VCaP (cell line): ENCODE data around the gene ADGRA3.

ENCODE experiments used
- H3K27ac ChIP-seq: fragments of 450-650 bp; 2 replicates; pipeline ENCODE4 v1.5.1; 2017
- TF ChIP-seq, protein P1 (sequence below): fragments of 450-650 bp; conservative IDR thresholded peaks from 2 replicates; pipeline ENCODE4 v1.5.1; 2017; ENCODE audit warnings: mild to moderate bottlenecking, moderate library complexity

The ADGRA3 gene, protein sequence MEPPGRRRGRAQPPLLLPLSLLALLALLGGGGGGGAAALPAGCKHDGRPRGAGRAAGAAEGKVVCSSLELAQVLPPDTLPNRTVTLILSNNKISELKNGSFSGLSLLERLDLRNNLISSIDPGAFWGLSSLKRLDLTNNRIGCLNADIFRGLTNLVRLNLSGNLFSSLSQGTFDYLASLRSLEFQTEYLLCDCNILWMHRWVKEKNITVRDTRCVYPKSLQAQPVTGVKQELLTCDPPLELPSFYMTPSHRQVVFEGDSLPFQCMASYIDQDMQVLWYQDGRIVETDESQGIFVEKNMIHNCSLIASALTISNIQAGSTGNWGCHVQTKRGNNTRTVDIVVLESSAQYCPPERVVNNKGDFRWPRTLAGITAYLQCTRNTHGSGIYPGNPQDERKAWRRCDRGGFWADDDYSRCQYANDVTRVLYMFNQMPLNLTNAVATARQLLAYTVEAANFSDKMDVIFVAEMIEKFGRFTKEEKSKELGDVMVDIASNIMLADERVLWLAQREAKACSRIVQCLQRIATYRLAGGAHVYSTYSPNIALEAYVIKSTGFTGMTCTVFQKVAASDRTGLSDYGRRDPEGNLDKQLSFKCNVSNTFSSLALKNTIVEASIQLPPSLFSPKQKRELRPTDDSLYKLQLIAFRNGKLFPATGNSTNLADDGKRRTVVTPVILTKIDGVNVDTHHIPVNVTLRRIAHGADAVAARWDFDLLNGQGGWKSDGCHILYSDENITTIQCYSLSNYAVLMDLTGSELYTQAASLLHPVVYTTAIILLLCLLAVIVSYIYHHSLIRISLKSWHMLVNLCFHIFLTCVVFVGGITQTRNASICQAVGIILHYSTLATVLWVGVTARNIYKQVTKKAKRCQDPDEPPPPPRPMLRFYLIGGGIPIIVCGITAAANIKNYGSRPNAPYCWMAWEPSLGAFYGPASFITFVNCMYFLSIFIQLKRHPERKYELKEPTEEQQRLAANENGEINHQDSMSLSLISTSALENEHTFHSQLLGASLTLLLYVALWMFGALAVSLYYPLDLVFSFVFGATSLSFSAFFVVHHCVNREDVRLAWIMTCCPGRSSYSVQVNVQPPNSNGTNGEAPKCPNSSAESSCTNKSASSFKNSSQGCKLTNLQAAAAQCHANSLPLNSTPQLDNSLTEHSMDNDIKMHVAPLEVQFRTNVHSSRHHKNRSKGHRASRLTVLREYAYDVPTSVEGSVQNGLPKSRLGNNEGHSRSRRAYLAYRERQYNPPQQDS (N-terminal part only)

GRCh38 chr4:22515888-22516541 lies at the start of gene ADGRA3:
Gene ADGRA3 (minus strand): TSS chr4:22516066. CDS start chr4:22515784, 282 bp downstream.
- TF ChIP-seq, protein P1, sequence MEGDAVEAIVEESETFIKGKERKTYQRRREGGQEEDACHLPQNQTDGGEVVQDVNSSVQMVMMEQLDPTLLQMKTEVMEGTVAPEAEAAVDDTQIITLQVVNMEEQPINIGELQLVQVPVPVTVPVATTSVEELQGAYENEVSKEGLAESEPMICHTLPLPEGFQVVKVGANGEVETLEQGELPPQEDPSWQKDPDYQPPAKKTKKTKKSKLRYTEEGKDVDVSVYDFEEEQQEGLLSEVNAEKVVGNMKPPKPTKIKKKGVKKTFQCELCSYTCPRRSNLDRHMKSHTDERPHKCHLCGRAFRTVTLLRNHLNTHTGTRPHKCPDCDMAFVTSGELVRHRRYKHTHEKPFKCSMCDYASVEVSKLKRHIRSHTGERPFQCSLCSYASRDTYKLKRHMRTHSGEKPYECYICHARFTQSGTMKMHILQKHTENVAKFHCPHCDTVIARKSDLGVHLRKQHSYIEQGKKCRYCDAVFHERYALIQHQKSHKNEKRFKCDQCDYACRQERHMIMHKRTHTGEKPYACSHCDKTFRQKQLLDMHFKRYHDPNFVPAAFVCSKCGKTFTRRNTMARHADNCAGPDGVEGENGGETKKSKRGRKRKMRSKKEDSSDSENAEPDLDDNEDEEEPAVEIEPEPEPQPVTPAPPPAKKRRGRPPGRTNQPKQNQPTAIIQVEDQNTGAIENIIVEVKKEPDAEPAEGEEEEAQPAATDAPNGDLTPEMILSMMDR: no peak
- H3K27ac ChIP-seq: peak within 1 kb of the TSS; percentile 88

GRCh38 chr4:22556495-22556894 lies 40.6 kb upstream of the ADGRA3 start:
- TF ChIP-seq, protein P1: no peak
- H3K27ac ChIP-seq: no peak overlapping the region

DNA sequence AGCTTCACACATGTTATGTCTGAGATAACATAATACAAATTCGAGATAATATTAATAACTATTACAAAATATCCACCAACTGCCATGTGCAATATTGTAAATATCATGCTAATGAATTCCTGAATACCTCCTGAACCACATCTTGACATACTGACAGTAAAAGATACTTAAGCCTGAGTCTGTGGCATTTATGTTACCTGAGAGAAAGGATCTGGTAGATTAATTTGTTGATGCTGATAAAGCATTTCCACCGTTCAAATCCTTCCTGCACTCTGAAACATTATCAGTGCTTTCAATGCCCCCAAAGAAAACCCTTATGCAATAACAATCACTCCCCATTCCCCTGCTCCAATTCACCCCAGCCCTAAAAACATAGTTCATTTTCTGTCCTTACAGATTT lies 38.8 kb upstream of the ADGRA3 start:
- TF ChIP-seq, protein P1: no peak
- no peak overlapping the region for H3K27ac ChIP-seq

DNA sequence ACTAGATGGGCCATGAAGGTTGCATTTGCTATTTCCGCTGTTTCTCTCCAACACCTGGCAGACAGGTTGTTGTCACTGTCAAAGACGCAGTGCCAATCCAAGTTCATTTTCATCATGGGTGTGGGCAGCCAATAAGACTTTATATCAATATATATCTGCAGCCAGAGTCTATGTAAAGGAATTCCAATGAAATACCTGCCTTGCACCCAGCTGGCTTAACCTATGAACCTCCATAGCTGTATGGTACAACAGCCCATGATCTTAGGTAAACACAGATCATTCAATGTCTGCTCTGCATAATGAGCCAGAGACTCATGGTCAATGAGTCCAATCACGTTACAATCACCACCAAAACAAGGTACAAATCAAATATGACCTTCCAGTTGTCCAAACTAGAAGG lies 37.7 kb upstream of the ADGRA3 start:
- TF ChIP-seq, protein P1: no peak
- no peak overlapping the region for H3K27ac ChIP-seq

DNA sequence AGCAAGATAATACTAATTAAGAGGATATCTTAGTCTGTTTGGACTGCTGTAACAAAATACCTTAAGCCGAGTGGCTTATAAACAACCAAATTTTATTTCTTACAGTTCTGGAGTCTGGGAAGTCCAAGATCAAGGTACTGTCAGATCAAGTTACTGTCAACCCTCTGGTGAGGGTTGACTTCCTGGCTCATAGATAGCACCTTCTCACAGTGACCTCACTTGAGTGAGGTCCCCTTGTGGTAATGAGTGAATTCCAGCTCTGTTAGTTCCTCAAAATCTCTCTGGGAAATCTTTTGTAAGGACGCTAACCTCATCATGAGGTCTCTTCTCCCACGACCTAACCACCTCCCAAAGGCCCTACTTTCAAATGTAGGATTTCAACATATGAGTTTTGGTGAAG lies 36.9 kb upstream of the ADGRA3 start:
- TF ChIP-seq, protein P1: no peak
- no peak overlapping the region for H3K27ac ChIP-seq

DNA sequence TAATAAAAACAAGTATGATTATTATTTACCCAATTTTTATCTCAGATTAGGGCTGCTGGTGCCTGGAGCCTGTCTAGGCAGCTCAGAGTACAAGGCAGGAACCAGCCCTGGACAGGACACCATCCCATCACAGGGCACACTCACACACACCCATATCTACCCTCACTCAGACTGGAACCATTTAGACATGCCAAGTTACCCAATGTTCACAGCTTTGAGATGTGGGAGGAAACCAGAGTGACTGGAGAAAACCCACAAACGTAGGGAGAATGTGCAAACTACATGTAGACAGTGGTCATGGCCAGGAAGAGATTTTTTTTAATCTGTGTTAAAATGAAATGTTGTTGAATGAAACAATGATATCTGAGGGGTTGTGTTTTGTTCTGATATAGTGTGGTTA lies 35.7 kb upstream of the ADGRA3 start:
- no peak overlapping the region for H3K27ac ChIP-seq
- TF ChIP-seq, protein P1: no peak
